ENCODE results near the gene RAB39A.
"Not testable (repeated sequence)": the region's sequence is repeated elsewhere in the genome, so short reads cannot be mapped to it uniquely, and the experiment has no call there.

Gene RAB39A, protein sequence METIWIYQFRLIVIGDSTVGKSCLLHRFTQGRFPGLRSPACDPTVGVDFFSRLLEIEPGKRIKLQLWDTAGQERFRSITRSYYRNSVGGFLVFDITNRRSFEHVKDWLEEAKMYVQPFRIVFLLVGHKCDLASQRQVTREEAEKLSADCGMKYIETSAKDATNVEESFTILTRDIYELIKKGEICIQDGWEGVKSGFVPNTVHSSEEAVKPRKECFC

DNA sequence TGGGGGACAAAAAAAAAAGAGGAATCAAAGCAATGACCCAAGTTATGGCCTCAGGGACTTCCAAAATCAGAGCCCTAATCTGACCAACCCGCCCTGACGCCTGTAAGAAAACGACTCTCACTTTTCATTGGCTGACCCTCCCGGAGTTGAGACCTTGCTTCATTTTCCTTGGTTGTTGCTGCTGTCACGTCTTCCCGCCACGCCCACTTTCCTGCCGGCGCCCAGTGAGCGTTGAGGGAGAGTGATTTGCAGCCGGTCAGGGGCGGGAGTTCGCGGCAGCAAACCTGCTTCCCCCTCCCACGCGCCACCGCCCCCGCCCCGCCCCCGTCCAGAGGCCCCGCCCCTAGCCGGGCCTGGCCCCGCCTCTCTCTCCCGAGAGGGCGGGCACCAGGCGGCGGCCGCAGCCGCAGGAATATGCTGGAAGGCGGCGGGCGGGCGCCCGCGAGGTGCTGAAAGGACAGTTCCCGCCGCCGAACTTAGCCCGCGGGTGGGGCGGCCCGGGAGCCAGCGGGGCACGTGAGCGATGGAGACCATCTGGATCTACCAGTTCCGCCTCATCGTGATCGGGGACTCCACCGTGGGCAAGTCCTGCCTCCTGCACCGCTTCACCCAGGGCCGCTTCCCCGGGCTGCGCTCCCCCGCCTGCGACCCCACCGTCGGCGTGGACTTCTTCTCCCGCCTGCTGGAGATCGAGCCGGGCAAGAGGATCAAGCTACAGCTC, at the start of gene RAB39A:
TSS of gene RAB39A (plus strand) at position 403 of the 721 bp plus-strand sequence. CDS start at position 524, 121 bp downstream.
- DNase-seq (ENCODE audit: low spot score) = peak; percentile 98

DNA sequence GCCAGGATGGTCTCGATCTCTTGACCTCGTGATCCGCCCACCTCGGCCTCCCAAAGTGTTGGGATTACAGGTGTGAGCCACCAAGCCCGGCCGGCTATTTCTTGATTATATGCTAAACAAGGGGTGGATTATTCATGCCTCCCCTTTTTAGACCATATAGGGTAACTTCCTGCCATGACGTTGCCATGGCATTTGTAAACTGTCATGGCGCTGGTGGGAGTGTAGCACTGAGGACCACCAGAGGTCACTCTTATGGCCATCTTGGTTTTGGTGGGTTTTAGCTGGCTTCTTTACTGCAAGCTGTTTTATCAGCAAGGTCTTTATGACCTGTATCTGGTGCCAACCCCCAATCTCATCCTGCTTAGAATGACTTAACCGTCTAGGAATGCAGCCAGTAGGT, 46.8 kb upstream of the RAB39A start:
- not testable (repeated sequence) for DNase-seq (ENCODE audit: low spot score)

DNA sequence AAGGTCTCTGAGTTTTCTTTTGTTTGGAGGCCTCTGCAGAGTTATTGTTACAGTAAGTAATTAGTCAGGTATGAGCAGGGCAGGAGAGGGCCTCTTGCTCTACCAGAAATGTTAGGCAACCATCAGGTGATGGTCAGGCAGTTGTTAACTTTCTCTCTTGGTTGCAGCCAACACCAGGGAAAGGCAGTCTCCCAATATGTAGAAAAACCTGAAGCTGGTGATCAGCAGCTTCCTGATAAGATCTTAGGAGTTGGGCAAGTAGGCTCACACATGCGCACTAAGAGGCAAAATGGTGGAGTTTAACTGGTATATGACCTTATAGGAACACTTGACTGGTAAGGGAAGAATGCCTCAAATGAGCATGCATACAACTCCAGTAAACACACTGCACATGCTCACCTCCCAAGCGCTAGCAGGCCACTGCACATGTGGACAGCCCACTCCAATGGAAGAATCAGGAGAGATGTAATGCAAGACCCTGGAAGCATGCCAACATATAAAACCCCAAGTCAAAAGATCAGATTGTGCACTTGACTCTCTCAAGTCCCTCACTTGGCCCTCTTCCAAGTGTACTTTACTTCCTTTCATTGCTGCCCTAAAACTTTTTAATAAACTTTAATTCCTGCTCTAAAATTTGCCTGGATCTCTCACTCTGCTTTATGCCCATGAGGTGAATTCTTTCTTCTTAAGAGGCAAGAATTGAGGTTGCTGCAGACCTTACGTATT, 46.0 kb upstream of the RAB39A start:
- no peak for DNase-seq (ENCODE audit: low spot score)

DNA sequence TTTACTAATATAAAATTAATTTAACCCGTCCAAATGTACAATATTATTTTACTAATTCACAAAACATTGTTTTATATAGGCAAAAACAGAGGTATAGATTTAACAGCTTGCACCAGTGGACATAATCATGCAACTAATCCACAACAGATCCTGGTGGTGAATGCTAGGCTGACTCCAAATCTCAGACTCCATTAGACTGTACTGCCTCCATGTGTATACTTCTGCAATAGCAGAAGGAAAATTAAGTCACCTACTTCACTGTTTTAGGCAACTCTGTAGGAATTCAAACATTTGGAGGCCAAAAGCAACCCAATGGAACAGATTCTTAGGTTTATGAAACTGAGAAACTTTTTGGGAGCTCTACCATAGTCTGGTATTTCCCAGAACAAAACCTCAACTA, 30.0 kb upstream of the RAB39A start:
- DNase-seq (ENCODE audit: low spot score) = peak; percentile 45

DNA sequence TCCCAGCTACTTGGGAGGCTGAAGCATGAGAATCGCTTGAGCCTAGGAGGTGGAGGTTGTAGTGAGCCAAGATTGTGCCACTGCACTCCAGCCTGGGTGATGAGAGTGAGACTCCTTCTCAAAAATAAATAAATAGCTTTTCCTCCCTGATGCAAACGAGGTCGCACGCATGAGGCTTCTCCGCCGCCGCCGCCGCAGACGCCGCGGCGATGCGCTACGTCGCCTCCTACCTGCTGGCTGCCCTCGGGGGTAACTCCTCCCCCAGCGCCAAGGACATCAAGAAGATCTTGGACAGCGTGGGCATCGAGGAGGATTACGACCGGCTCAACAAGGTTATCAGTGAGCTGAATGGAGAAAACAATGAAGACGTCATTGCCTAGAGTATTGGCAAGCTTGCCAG, 20.0 kb upstream of the RAB39A start:
- no peak for DNase-seq (ENCODE audit: low spot score)

DNA sequence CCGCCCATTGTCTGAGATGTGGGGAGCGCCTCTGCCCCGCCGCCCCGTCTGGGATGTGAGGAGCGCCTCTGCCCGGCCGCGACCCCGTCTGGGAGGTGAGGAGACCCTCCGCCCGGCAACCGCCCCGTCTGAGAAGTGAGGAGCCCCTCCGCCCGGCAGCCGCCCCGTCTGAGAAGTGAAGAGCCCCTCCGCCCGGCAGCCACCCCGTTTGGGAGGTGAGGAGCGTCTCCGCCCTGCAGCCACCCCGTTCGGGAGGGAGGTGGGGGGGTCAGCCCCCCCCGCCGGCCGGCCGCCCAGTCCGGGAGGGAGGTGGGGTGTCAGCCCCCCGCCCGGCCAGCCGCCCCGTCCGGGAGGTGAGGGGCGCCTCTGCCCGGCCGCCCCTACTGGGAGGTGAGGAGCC, 15.8 kb upstream of the RAB39A start:
- not testable (repeated sequence) for DNase-seq (ENCODE audit: low spot score)

DNA sequence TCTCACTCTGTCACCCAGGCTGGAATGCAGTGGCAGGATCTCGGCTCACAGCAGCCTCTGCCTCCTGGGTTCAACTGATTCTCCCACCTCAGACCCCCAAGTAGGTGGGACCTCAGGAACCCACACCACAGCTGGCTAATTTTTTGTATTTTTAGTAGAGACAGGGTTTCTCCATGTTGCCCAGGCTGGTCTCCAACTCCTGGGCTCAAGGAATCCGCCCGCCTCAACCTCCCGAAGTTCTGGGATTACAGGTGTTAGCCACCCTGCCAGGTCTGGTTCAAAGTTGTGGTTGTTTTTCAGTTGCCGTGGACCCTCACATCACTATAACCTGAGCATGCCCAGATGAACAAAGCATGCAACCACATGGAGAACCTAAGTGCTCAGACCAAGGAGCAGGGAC, 13.0 kb upstream of the RAB39A start:
- no peak for DNase-seq (ENCODE audit: low spot score)

DNA sequence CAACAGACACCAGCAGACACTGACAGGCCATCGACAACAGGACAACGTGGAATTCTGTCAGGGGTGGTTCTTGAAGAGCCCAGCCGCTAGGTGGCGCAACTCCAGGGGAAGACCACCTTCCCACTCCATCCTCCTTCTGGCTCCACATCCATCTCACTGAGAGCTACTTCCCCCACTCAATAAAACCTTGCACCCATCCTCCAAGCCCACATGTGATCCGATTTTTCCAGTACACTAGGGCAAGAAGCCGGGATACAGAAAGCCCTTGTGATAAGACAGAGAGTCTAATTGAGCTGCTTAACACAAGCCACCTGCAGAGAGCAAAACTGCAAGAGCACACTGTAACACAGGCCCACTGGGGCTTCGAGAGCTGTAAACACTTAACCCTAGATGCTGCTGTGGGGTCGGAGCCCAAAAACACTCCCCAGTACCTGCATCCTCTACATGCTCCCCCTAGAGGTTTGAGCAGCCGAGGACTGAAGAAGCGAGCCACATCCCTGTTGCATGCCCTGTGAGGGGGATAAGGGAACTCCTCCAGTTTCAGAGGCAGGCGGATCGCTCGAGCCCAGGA, 11.5 kb upstream of the RAB39A start:
- peak; percentile 60 for DNase-seq (ENCODE audit: low spot score)

DNA sequence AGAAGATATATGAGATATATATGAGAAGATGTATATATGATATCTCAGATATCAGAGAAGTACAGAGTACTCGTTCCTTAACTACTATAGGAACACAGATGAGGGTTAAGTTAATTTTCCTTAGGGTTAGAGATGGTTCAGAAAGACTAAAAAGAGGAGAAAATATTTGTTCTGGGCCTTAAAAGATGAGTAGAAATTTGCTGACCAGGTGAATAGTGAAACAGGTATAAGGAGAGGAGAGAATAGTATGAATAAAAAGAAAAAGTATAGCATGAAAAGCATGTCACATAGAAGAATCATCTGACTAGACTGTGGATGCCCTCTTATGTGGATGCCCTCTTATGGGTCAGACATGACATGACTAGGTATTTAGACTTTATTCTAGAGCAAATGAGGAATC, 6.3 kb upstream of the RAB39A start:
- DNase-seq (ENCODE audit: low spot score) = no peak

DNA sequence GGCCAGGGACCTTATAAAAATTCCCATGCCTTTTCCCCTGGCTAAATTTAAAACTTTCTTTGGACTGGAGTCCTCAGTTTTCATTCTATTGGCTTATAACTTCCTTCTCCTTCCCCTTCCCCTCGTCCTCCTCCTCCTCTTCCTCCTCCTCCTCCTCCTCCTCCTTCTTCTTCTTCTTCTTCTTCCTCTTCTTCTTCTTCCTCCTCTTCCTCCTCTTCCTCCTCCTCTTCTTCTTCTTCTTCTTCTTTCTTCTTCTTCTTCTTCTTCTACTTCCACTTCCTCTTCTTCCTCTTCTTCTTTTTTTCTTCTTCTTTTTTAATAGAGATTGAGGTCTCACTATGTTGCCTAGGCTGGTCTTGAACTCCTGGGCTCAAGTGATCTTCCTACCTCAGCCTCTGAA, 4.7 kb upstream of the RAB39A start:
- DNase-seq (ENCODE audit: low spot score) = not testable (repeated sequence)

DNA sequence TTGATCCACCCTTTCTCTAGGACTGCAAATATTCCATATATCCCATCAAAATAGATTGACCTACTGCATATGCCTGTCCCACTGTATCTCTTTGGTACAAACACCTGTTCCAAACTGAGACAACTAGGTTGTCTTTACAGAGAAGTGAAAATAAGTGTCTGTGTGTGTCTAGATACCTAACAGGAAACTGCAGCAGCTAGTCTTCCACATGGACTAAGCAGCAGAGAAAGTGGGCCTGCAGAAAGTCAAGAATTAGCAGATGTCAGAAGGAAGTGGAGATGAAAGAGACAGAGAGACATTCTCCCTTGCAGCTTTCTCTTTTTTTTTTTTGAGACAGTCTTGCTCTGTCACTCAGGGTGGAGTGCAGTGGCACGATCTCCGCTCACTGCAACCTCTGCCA, 3.9 kb upstream of the RAB39A start:
- peak; percentile 13 for DNase-seq (ENCODE audit: low spot score)

DNA sequence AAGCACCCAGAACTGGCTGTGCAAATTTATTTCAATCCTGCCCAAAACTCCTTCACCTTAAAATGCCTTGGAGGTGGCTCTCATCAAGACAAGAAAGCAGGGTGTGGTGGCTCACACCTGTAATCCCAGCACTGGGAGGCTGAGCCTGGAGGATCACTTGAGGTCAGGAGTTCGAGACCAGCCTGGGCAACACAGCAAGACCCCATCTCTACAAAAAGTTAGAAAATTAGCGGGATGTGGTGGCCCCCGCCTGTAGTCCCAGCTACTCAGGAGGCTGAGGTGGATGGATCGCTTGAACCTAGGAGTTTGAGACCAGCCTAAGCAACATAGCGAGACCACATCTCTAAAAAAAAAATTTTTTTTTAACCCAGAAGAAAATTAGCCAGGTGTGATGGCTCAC, 689 bp upstream of the RAB39A start:
- DNase-seq (ENCODE audit: low spot score) = no peak

DNA sequence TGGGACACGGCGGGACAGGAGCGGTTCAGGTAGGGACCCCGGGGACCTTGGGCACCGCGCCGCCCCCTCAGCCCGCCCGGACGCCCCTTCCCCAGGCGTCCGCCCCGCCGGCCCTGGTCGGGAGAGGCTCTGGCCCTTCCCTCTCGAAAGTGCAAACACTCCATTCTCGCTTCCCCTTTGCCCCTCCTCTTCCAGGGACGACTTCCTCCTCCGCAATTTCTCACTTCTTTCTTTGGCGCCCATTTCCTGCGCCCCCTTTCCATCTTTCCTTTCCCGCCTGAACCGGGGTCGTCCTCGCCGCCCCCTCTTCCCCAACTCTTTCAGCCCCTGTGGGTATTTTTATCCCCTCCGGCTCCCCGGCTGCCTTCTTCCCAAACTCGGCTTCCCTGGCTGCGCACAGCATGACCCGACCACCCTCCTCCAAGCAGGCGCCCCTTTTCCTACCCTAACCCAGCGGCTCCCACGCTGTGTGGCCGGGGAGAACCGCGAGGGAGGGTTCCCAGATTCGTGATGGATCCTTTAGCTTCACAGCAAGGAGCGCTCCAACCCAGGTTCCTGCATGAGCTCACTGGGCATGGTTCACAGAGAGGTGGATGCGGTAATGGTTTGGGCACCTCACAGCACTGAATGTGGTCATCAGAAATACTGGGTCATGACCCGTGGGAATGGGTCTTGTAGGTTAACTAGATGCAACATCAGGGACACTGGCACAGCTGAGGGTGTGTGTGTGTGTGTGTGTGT, 689 bp downstream of the RAB39A start:
- DNase-seq (ENCODE audit: low spot score) = peak; percentile 36

DNA sequence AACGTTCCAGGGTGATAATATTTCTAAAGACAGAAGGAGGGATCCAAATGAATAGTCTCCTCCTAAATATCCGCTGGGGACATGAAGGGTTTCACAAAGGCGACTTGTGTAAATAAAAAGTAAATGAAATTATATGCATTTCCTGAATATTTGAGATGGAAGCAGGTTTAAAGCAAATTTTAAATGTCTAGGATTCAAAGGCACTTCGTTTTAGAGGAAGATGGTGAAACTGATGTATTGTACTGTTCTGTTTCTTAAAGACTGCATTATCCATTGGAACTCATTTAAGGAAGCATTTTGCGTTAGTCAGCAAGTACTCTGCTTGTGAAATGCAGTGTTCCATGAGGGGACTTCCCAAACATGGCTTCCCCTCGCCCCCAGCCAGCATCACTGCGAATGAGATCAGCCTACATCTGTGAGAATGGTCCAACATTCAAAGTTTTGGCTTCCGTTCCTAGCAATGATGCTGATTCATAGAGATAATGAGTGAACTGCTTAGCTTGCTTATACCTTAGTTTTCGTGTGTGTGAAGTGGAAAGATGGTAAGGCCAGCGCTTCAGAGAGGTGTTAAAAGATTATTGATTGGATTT, 1.5 kb downstream of the RAB39A start:
- peak; percentile 41 for DNase-seq (ENCODE audit: low spot score)

DNA sequence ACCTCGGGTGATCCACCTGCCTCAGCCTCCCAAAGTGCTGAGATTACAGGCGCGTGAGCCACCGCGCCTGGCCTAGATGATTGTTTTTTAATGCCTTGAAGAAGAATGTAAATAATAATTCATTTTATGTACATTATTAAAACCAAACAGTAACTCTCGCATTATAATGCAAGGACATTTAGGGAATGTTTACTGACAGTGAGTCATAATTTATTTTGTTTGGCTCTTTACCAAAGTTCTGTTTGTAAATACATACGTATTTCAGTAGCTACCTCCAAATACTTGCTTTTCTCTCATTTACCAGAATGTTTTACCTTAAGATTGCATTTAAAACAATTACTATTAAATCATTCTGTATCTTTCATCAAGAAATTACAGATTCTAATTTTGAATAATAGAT, 3.0 kb downstream of the RAB39A start:
- DNase-seq (ENCODE audit: low spot score) = no peak

DNA sequence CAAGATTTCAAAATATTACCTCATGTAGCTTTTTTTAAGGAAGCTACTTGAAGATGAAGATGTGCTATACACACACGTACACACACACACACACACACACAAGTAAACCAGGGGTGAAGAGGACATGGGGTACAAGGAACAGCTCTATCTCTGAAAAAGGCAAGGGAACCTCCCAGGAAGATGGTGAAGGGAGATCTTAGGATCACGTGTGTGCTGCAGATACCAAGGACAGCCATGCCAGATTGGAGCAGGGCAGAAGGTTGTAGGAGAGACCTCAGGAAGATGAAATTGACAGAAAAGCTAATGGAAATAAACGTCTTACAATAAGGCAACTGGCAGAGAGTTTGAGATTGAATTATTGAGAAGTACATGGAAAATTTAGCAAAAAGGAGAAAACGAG, 19.7 kb downstream of the RAB39A start:
- DNase-seq (ENCODE audit: low spot score) = no peak

DNA sequence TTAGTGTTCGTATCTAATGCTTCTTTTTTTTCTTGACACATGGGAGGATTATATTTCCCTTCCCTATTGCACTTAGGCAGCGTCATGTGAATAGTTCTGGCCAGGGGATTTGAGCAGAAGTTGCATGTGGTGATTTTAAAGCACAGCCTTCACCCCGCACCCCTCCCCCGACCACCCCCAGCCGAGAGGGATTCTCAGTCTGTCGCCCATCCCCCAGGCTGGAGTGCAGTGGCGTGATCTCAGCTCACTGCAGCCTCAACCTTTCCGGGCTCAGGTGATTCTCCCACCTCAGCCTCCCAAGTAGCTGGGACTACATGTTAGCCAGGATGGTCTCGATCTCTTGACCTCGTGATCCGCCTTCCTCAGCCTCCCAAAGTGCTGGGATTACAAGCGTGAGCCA, 20.1 kb downstream of the RAB39A start:
- not testable (repeated sequence) for DNase-seq (ENCODE audit: low spot score)

DNA sequence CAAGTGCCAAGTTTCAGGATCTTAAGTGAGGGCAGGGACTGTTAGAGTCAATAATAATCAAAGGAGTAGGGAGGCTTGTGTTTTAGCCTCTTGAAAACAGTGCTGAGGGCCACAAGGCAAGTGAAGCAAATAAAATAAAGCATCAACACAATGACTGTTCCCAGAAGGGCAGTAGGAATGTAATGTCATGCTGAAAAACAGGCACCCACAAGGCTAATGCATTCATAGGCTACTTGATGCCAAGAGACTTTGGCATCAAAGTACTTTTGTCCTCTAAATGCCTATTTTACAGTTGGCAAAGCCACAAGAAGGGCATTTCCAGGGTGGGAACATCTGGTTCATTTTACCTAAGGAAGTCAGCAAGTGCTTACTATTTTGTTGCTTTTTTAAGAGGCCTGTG, 22.9 kb downstream of the RAB39A start:
- no peak for DNase-seq (ENCODE audit: low spot score)

DNA sequence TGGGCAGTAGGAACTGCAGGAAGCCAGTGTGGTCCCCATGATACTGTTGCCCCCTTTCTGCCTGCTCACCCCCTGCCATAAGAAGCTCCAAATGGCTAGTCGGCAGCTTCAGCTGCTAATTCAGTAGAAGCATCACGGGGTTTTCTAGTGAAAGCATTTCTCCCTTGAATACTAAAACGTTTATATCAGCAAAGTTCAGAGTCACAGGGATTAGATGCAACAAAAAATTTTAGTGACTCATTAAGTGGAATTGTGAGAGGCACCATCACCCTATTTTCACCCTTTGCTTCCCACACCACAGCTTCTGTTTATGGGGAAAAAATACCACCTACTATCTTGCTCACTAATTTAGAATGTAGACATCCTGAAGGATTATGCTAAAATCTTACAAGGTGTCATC, 25.2 kb downstream of the RAB39A start:
- DNase-seq (ENCODE audit: low spot score) = no peak

DNA sequence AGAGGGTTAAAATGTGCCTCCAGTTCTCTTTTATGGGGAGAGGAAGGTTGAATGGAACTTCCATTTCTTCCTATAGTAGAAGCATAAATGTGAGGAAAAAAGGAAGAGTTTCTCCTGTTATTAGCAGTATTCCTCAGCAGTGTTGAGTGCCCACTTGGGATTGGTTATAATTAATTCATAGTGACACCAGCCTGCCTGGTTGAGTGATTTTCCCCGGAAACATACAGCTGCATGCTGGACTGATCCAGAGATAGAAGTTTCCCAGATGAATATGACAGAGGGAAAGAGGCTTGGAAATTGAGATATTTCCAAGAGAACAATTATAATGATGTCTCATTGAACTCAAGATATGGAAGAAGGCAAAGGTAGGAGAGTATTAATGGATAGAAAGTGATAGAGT, 28.3 kb downstream of the RAB39A start:
- no peak for DNase-seq (ENCODE audit: low spot score)

DNA sequence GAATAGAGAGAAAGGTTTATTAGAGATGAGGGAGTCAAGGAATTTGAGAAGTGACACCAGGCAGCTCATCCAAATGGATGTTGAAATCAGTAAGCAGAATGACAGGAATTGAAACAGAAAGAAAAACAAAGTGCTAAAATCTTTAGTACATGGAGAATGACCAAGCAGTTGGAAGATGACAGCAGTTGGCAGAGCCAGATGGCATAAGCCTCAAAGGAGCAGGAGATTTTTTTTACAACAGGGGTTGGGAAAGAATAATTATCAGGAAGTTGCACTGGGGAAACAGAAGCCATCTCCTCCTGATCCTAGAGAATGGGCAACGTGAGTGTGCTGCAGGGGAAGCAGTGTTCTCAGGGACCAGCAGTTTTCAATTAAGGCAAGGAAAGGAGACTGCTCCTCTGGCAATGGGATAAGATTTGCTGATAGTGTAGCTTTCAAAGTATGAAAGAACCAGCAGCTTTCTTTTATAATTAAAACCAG, 28.9 kb downstream of the RAB39A start:
- DNase-seq (ENCODE audit: low spot score) = peak; percentile 11

DNA sequence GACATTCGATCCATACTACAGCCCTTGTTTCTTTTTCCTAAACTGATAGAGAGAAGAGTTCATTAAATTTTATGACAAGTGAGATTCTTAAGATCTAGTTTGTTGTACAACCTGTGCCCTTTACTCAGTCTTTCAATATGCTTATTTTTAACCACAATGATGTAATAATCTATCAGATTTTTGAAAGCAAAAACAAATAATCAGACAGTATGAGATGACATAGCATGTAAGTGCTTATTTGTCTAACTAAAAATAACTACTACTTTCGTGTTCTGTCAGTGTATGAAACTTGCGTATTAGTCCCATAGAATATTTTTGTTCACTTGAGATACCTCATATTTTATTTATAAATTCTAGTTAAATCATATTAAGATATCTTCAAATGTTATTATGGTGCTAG, 33.2 kb downstream of the RAB39A start:
- no peak for DNase-seq (ENCODE audit: low spot score)
